MCF 10A (cell line): ENCODE data around the gene GSTM2. TPM values are rescaled to one million over a fixed set of nuclear protein-coding genes. Genes with fewer than 3 reads are reported as not detected.
"Not testable (repeated sequence)": the region's sequence is repeated elsewhere in the genome, so short reads cannot be mapped to it uniquely, and the experiment has no call there.

Source experiments
- BruUV-seq: library from RNA; stranded (reverse); fragments of 400-500 nt; replicated peaks from 2 replicates; lab custom pipeline; 2021; lab: Mats Ljungman, UMichigan
- CTCF ChIA-PET: fragments of 300-600 bp; sonication (Branson Sonifier 250); formaldehyde crosslinking; extraction: SDS; loops from one replicate; lab custom pipeline; 2021; ENCODE audit warnings: antibody characterized with exemption, inconsistent platforms; lab: Yijun Ruan, JAX
- POLR2A ChIA-PET: fragments of 300-600, 350-650 bp; sonication (Branson Sonifier 250); formaldehyde crosslinking; extraction: SDS; loops from one replicate; lab custom pipeline; 2020; ENCODE audit warnings: antibody characterized with exemption, inconsistent platforms; lab: Yijun Ruan, JAX
- DNase-seq: peaks from one replicate; pipeline ENCODE4 v3.0.0-alpha.2; 2018; ENCODE audit not compliant: unreplicated experiment
- H3K27ac Mint-ChIP-seq: one replicate; pipeline ENCODE4 v1.8.0; 2022; ENCODE audit warnings: mild to moderate bottlenecking, low read depth, mixed read lengths; ENCODE audit not compliant: unreplicated experiment
- H3K27me3 Mint-ChIP-seq: one replicate; pipeline ENCODE4 v1.8.0; 2022; ENCODE audit warnings: mixed read lengths; ENCODE audit not compliant: insufficient read depth, unreplicated experiment
- H3K36me3 Mint-ChIP-seq: one replicate; pipeline ENCODE4 v1.8.0; 2022; ENCODE audit warnings: mild to moderate bottlenecking, moderate library complexity, mixed read lengths; ENCODE audit not compliant: insufficient read depth, unreplicated experiment
- H3K4me1 Mint-ChIP-seq: one replicate; pipeline ENCODE4 v1.8.0; 2022; ENCODE audit warnings: mixed read lengths; ENCODE audit not compliant: insufficient read depth, unreplicated experiment
- H3K4me3 Mint-ChIP-seq: one replicate; pipeline ENCODE4 v1.8.0; 2022; ENCODE audit warnings: mild to moderate bottlenecking, moderate library complexity, mixed read lengths; ENCODE audit not compliant: unreplicated experiment
- H3K9me3 Mint-ChIP-seq: one replicate; pipeline ENCODE4 v1.8.0; 2022; ENCODE audit warnings: mixed read lengths; ENCODE audit not compliant: unreplicated experiment
- CTCF ChIP-seq: fragments of 200-600 bp; IDR thresholded peaks from one replicate; pipeline ENCODE4 v1.8.0; 2022; ENCODE audit warnings: antibody characterized with exemption, mild to moderate bottlenecking; ENCODE audit not compliant: unreplicated experiment
- intact Hi-C: fragments of 100-400 bp; cut with micrococcal nuclease; formaldehyde crosslinking; loops from 2 replicates; pipeline ENCODE4 v1.14.1; 2022
- total RNA-seq: library from RNA; stranded (reverse); gene quantifications from 2 replicates; pipeline ENCODE4 v1.2.3, GENCODE V29; 2022

Gene GSTM2
- total RNA-seq, 1 experiment from 2014 or later, result 0.70 TPM

GRCh38 chr1:109661391-109661790, 6.5 kb upstream of the GSTM2 start:
- ChIA-PET CTCF (interaction anchor here (0.7 to 2.5 kb wide), 5 partner anchors 11 to 116 kb away, joined by 3 to 12 read pairs (median 4); no protein-coding TSS in a partner anchor), POLR2A (no interaction called here)
- no peaks in the 10 kb centered on the region for H3K36me3 Mint-ChIP-seq
- BruUV-seq, result no TSS peak
- H3K27me3 Mint-ChIP-seq, result no peaks in the 10 kb centered on the region
- no peaks in the 10 kb centered on the region for H3K4me1 Mint-ChIP-seq
- no peak overlapping the region for H3K4me3 Mint-ChIP-seq
- no peaks in the 10 kb centered on the region for H3K9me3 Mint-ChIP-seq
- no peak for DNase-seq
- intact Hi-C loops, result no loop called here
- TF ChIP-seq CTCF, result no peak
- H3K27ac Mint-ChIP-seq, result no peak overlapping the region

- Mint-ChIP-seq H3K4me1 (no peaks in the 10 kb centered on the region), H3K27me3 (no peaks in the 10 kb centered on the region), H3K9me3 (no peaks in the 10 kb centered on the region), H3K4me3 (no peak overlapping the region), H3K36me3 (no peaks in the 10 kb centered on the region), H3K27ac (no peak overlapping the region)
- no peak for TF ChIP-seq CTCF
- ChIA-PET POLR2A (no interaction called here), CTCF (interaction anchor here (0.6 kb wide), 1 partner anchor 28 kb away, joined by 3 read pairs; no protein-coding TSS in a partner anchor)
- BruUV-seq, result no TSS peak
- DNase-seq, result no peak
- intact Hi-C loops, result no loop called here
Measured at GRCh38 chr1:109664671-109665070, 3.2 kb upstream of the GSTM2 start.

- POLR2A ChIA-PET, result no interaction called here
- Mint-ChIP-seq H3K27ac (no peak overlapping the region), H3K36me3 (no peaks in the 10 kb centered on the region), H3K4me1 (no peaks in the 10 kb centered on the region), H3K9me3 (no peaks in the 10 kb centered on the region), H3K27me3 (no peaks in the 10 kb centered on the region), H3K4me3 (no peak overlapping the region)
- BruUV-seq, result no TSS peak
- intact Hi-C loops, result no loop called here
- CTCF ChIA-PET, result interaction anchor here (1.2 kb wide), 1 partner anchor 107 kb away, joined by 3 read pairs; no protein-coding TSS in a partner anchor
- DNase-seq, result no peak
- TF ChIP-seq CTCF, result no peak
Measured at GRCh38 chr1:109668123-109668775, 392 bp downstream of the GSTM2 start.

GRCh38 chr1:109669246-109669948, 1.5 kb downstream of the GSTM2 start:
- no peaks in the 10 kb centered on the region for H3K27me3 Mint-ChIP-seq
- H3K4me1 Mint-ChIP-seq, result no peaks in the 10 kb centered on the region
- no peak for TF ChIP-seq CTCF
- intact Hi-C loops, result no loop called here
- ChIA-PET POLR2A (no interaction called here), CTCF (interaction anchor here (0.7 to 1.2 kb wide), 2 partner anchors 17 to 105 kb away, joined by 3 read pairs; no protein-coding TSS in a partner anchor)
- no TSS peak for BruUV-seq
- no peak for DNase-seq
- no peak overlapping the region for H3K27ac Mint-ChIP-seq
- no peaks in the 10 kb centered on the region for H3K9me3 Mint-ChIP-seq
- H3K4me3 Mint-ChIP-seq, result no peak overlapping the region
- H3K36me3 Mint-ChIP-seq, result no peaks in the 10 kb centered on the region

- H3K9me3 Mint-ChIP-seq, H3K4me3 Mint-ChIP-seq, BruUV-seq, intact Hi-C loops, POLR2A ChIA-PET, DNase-seq, H3K27me3 Mint-ChIP-seq, H3K4me1 Mint-ChIP-seq, H3K36me3 Mint-ChIP-seq, H3K27ac Mint-ChIP-seq: not testable (repeated sequence)
- CTCF ChIA-PET, result interaction anchor here (1.3 to 1.8 kb wide), 2 partner anchors 29 to 107 kb away, joined by 3 to 11 read pairs; no protein-coding TSS in a partner anchor
Measured at GRCh38 chr1:109669949-109670302, 2.1 kb downstream of the GSTM2 start.
